NCI-H128 (cell line): ENCODE results near the gene FZD4.
"Not testable (repeated sequence)": the region's sequence is repeated elsewhere in the genome, so short reads cannot be mapped to it uniquely, and the experiment has no call there.

ENCODE experiments used
- DNase-seq: peaks from one replicate; lab custom pipeline; 2025; ENCODE audit not compliant: unreplicated experiment; lab: John Stamatoyannopoulos, UW

Gene FZD4

DNA sequence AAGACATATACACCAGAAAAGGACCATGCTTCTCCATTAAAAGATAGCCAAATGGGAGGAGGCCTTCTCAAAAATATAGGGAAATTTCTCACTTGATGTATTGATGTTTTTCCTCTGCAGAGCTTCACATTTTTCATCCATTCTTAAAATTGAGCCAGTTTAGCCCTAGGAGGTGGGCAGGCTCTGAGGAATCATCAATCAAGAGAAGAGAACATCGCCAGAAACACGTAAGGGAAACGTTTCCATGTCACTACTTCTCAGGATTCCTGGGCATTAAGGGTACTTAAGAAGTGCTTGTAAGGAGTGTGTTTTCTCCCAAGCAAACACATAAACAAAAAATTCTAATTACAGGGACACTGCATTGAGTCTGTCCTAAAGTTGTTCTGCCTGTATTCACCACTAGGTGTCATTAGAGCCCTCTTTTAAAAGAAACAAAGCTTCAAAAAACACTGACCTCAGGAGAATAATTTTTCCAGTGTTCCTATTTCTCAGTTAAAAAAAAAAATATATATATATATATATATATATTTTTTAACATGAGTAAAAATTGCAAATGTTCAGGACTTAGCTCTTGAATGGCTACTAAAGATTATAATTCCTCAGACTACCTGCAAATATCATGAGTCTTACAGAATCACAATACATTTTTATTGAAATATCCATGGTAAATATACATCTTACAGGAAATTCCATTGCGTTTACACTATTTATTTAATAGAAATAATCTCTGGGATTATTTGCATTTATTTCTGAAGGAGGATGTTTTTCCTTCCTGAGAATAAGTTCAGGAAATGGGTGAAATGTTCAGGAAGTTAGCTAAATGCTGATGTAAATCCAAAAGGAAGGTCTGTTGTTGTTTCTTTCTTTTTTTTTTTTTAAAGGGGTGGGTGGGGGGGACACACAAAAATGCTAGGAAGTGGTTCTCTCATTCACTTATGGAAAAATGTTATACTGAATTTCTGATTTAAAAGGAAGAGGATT, 16.0 kb downstream of the FZD4 start:
- no peak for DNase-seq

DNA sequence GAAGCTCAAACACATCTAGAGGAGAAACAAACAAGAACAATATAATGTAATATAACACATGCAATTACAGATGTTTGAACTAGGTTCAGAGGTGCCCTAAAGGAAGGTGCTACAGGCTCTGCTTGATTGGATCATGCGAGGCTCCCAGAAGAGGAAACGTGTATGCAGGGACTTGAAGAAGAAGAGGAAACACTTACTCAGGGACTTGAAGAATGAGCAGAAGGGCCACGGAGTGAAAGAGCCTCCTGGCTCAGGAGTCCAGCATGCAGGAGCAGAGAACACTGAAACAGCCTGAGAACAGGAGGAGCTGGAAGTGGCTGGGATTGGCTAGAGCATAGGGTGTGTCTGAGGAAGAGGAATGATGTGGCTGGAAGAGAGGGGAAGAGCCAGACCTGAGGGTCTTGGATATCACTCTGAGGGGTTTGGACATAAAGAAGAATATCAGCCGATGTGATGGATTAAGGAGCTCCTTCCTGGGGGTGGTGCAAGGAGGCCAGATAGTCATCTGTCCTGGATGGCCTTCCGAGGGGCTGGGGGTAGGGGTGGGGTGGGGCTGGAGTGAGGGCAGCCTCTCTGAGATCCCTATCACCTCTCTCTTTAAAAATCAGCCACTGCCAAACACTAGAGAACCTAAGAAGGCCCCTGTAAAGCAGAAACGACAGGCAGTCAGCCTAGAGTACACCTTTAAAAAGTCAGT, 16.8 kb downstream of the FZD4 start:
- DNase-seq, result no peak

DNA sequence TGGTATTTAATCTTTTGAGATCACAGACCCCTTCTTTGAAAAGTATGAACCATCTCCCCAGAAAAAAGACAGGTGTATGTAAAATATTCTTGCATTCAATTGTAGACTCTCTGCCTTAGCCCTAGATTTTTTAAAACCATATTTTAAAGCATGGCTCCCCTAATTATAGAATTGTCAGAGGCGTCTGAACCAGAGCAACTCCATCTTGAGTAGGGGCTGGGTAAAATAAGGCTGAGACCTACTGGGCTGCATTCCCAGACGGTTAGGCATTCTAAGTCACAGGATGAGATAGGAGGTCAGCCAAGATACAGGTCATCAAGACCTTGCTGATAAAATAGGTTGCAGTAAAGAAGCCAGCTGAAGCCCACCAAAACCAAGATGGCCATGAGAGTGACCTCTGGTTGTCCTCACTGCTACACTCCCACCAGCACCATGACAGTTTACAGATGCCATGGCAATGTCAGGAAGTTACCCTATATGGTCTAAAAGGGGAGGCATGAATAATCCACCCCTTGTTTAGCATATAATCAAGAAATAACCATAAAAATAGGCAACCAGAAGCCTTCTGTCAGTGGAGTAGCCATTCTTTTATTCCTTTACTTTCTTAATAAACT, 17.9 kb downstream of the FZD4 start:
- DNase-seq, result not testable (repeated sequence)

DNA sequence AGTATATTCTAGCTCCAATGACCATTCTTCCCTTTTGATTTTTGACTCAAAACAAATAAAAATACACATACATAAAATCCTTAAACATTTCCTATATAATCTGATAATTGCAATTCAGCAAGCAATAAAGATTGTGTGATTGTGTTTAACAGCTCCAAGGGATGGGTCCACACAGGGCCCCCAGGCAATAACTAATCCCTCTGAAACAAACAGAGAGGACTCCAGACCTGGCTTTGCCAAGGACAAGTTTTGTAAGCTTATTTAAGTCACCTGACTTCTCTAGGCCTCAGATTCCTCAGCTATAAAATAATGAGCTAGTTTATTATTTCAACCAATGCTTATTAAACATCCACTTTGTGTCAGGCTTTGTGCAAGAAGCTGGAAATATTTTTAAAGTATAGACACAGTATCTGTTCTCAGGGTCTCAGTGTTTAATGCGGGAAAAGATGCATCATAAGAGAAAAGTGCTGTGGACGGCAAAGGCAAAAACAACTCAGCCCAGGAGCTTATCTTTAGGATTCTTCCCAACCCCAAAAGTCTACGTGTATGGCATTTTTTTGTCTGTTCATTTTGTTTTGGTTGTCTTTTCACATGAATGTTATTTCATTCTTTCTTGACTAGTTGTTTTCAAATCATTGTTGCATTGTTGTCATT, 20.1 kb downstream of the FZD4 start:
- no peak for DNase-seq

DNA sequence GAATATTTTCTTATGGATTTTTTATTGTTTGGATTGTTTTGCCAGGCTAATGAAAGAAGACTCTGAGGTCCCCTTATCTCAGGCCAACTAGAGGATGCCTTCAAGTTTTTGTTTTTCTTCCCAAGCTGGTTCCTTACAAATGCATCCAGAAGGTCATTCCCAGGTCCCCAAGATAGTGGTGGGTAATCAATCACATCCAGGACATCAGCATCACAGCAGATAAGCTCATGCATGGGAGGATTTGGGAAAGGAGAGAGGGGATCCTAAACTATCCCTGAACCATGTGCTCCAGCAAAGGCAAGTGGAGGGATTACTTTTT, 20.7 kb downstream of the FZD4 start:
- no peak for DNase-seq

DNA sequence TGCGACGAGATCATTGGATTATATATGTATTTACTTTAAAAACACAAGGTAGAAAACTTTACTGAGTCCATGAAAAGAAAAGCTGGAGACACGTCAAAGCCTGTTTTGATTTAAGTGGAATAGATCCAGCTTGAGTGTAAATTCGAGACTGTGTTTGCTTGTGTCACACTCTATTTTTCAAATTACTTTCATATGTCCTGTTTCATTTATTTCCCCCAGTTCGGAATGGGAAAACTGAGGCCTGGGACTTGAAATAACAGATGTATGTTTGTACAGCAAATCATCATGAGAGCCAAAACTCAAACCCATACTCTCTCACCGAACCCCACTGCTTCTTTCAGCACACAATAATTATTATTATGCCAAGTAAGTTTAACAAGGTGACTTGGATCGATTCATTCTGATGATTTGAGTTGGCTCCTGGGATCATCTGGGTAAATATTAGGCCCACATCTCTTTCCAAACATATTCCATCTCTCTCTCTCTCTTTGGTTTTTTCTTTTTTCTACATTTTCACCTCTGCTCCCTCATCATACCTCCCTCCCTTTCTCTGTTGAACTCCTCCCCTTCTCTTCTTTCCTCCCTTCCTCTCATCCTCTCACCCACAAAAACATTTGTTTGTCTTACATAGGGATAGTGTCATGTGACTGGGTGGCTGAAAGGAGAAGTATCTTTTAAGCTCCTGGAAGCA, 21.2 kb downstream of the FZD4 start:
- no peak for DNase-seq

DNA sequence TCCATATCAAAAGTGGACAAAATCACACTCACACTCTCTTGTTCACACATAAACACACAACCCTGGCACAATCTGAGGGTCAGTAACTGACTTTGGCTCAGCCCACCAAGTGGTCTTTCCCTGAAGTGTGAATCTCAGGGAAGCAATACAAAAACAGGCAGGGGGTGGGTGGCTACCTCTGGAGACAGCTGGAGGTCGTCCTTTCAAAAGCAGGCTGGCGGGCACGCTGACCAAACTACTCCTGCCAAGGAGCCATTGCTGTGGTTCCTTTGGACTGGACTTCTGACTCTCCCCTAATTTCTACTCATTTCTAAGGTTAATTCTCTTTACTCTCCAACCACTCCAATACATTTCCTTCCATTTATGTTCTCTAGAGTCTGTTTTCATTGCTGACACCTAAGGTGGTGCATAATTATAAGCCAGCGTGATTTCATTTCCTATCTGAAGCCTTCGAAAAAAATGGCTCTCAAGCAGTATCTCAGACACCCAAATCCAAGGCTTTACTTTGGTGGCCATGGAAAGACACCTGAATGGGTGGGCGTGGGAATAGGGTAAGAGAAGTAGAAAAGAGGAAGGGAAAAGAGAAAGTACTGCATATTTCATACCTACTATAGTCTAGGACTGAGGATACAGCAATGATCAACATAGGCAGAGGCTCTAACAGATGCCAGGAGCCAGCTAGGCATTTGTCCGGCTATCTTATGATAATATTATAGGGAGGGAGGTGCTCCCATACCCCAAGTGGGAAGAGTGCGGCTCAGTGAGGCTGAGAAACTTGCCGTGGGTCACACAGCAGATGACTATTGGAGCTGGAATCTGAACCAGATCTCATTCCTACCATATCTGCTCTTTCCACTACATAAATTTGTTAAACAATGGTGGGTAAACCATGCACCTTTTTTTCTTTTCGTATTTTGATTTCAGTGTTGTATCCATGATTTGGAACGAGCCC, 22.0 kb downstream of the FZD4 start:
- DNase-seq, result no peak

DNA sequence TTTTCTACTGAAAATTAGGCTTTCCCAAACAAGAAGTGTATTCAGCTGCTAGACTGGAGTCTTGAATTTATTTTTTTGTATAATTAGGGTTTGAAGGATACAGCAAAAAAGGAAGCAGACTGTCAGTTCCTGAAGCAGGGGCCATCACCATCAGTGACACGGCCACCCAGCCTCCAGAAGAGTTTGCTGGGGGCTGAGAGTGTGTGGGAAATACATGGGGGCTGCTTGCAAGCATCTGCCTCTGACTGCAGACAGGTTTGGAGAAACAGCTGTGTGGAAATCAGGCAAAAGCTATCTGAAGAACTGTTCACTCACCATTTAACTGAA, 23.0 kb downstream of the FZD4 start:
- no peak for DNase-seq

DNA sequence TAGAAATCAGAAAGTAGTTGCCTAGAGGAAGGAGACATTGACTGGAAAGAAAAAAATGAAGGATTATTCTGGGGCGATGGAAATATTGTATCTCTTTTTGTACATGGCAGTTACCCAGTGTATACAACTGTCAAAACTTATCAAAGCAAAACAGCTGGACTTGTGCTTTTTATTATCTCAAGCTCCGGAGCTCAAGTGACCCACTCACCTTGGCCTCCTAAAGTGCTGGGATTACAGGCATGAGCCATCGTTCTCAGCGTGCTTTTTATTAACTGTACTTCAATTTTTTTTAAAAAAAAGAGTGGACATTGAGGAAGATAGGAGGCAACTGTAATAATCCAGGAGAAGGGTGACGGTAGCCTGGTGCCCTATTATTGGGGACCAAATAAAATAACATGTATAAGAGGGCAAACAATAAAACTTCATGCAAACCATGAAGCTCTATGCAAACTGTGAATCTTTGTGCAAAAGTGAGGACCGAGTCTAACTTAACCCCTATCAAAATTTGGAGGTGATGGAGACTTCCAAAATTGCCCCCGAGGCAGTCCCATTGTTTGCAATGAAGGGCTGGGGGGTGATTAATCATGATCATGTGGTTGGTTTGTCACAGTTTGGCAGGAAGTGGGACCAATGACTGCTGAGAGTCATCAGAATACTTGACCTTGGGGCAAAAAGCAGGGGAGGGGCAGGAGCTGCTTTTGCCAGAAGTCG, 23.5 kb downstream of the FZD4 start:
- DNase-seq, result no peak

DNA sequence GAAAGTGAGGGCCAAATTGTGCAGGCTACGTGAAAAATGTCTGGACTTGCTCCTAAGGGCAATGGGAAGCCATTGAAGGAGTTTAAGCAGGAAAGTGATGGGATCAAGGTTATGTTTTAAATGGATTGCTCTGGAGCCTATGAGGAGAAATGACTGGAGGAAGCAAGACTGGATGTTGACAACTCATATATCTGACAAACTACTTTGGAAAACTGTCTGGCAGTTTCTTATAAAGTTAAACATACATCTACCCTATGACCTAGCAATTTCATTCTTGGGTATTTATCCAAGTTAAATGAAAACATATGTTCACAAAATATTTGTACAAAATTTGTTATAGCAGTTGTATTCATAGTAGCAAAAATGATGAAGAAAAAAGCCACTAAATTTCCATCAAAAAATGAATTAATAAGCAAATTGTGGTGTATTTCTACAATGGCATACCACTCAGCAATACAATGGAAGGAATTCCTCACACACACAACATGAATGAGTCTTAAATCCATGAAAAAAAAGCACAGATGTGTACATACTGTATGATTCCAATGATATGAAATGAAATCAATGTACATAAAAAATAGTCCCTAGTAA, 24.1 kb downstream of the FZD4 start:
- DNase-seq, result no peak

DNA sequence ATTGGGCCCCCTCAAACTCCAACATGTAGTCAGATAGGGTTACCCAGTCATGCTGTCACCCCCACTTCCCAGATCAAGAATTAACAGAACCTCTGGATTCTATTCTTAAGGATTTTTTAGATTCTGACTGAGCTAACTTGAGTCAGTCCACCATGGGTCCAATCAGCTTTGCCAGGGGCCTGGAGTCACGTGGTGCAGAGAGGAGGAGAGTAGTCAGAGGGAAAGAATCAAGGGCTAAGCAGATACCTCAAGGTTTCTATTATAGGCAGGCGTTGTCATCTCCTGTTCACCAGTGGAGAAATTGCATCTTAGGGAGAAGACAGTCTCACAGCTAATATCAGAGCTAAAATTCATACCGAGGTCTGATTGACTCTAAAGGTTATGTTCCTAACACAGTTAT, 28.2 kb downstream of the FZD4 start:
- DNase-seq, result no peak

DNA sequence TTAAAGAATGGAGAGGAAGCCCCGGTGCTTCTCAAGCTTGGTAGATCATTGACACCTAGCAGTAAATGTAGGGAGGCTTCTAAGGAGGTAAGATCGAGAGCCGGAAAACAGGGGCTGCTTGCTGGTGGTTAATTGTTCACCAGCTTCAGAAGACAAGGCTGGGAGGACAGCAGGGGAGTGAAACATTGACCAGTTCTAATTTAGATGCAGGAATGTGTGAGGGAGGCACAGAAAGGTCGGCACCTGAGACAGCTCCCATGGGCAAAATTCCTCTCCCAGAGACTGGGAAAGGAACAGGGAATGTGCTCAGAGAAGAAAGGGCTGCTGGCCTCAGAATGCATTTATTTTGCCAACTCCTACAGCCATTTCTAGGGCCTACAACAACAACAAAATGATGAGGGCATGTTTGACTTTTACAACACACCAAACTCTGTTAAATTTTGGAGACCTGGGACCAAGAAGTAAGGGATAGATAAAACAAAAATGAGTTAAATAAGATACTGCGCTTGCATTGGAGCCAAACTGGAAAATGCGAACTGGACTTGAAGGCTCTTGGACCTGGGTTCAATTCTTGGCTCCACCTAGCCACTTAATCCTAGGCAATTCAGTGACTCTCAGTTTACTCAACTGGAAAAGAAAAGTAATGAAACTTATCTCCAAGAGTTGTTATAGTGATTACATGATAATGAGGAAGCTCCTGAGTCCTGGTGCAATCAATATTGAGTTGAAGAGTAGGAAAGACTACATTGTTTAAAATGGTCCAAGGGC, 31.0 kb downstream of the FZD4 start:
- DNase-seq, result no peak

DNA sequence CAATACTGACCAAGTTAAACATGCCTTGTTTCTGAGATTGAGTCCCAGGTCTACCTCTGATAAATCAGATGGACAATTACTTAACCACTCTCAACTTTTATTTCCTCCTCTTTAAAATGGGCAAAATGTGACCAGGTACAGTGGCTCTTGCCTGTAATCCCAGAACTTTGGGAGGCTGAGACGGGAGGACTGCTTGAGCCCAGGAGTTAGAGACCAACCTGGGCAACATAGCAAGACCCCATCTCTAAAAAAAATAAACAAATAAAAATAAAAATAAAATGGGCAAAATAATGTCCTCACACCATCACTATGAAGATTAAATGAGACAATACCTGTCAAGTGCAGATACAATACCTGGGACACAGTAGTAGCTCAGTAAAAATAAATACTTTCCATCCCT, 33.0 kb downstream of the FZD4 start:
- DNase-seq, result no peak

DNA sequence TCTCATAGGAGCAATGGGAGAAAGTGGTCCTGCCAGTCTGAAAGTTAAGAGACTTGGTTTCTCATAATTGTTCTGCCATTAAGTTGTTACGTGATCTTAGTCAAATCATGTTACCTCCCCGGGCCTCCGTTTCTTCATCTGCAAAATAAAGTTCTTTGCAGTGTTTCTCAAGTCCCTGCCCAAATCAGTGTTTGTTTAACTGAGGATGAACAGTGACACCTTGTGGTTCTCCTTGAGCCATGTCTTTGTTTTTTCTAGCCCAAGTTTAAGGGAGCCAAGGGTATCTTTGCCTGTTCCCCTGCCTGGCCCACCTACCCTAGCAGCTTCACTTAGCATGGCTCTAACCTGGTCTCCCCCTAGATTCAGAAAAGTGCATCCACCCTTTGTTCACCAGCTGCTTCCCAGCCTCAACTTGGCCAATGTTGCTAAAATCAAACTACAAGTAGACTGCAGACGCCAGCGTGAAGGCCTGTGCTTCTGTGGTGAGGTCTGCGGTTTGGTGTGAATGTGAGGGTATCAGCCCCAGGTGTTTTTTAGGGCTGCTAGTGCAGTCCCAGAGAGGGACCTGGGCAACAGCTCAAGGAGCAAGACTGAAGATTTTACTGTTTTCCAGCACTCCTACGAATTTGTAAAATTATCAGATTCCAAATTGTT, 35.5 kb downstream of the FZD4 start:
- DNase-seq, result no peak

DNA sequence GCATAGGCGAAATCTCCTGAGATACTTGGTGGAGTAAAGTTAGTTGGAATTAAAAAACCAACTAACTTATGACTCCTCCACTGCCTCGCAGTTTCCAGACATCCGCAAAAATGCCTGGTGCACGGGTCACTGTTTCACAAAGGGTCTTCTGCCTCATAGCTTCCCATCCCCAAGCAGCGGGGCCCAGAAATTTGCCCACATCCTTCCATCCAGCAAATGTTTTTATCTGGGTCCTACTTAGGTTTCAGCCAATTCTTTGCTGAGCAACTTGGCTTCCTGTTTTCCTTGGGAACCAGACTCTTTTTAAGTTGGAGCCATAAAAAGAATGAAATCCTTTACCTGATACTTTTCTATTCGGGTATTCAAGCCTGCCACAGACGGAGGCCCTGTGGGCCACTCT, 36.2 kb downstream of the FZD4 start:
- DNase-seq, result no peak

DNA sequence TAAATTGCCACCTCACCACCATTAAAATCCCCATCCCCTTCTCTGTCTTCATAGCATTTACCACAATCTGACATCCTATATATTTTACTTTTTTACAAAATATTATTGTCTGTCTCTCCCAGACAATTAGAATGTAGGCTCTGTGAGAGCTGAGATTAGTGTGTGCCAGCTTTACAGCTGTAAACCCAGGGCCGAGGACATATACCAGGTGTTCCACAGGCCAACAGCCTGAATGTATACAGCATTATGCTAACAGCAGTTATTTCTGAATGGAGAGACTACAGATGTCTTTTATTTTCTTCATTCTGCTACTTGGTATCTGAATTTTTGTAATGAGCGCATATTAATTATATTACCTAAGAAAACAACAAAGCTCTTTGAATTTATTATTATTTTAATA, 36.7 kb downstream of the FZD4 start:
- no peak for DNase-seq

DNA sequence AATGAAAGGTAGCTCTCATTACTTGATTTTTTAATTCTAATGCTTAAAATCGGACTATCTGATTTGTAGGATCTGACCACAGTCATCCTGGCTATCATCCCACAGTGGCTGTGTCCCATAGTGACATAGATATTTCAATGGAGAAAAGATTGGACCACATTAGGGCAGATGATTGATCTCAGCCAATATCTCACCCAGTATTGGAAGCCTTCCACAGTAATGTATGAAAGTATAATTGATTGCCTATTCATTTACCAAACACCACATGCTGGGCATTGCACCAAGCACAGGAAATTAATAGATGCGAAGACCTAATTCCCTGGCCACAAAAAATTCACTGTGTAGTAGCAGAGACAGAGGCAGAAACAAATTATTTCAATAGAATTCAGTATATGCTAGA, 37.6 kb downstream of the FZD4 start:
- DNase-seq, result no peak

DNA sequence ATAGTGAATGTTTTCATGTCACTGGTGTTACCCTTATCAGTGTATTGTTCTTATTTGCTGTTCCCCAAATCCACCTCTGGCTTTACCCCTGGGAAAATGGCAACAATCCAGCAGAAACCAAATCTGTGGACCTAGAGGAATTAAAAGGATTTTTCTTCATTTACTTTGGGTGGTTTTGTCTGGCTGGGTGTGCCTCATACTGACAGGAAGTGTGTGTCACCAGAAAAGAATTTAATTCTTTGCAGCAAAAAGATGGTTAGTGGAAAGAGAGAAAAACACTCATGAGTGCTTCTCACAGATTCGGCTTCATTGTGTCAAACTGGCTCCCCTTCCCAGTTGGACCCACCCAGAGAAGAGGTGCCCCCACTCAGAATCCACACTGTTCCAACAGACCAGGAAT, 38.9 kb downstream of the FZD4 start:
- no peak for DNase-seq
